MCF 10A (cell line): ENCODE data around the gene SACM1L. TPM values are rescaled to one million over a fixed set of nuclear protein-coding genes. Genes with fewer than 3 reads are reported as not detected.

ENCODE experiments used
- BruUV-seq: library from RNA; stranded (reverse); fragments of 400-500 nt; replicated peaks from 2 replicates; lab custom pipeline; 2021; lab: Mats Ljungman, UMichigan
- CTCF ChIA-PET: fragments of 300-600 bp; sonication (Branson Sonifier 250); formaldehyde crosslinking; extraction: SDS; loops from one replicate; lab custom pipeline; 2021; ENCODE audit warnings: antibody characterized with exemption, inconsistent platforms; lab: Yijun Ruan, JAX
- POLR2A ChIA-PET: fragments of 300-600, 350-650 bp; sonication (Branson Sonifier 250); formaldehyde crosslinking; extraction: SDS; loops from one replicate; lab custom pipeline; 2020; ENCODE audit warnings: antibody characterized with exemption, inconsistent platforms; lab: Yijun Ruan, JAX
- DNase-seq: peaks from one replicate; pipeline ENCODE4 v3.0.0-alpha.2; 2018; ENCODE audit not compliant: unreplicated experiment
- H3K27ac Mint-ChIP-seq: one replicate; pipeline ENCODE4 v1.8.0; 2022; ENCODE audit warnings: mild to moderate bottlenecking, low read depth, mixed read lengths; ENCODE audit not compliant: unreplicated experiment
- H3K27me3 Mint-ChIP-seq: one replicate; pipeline ENCODE4 v1.8.0; 2022; ENCODE audit warnings: mixed read lengths; ENCODE audit not compliant: insufficient read depth, unreplicated experiment
- H3K36me3 Mint-ChIP-seq: one replicate; pipeline ENCODE4 v1.8.0; 2022; ENCODE audit warnings: mild to moderate bottlenecking, moderate library complexity, mixed read lengths; ENCODE audit not compliant: insufficient read depth, unreplicated experiment
- H3K4me1 Mint-ChIP-seq: one replicate; pipeline ENCODE4 v1.8.0; 2022; ENCODE audit warnings: mixed read lengths; ENCODE audit not compliant: insufficient read depth, unreplicated experiment
- H3K4me3 Mint-ChIP-seq: one replicate; pipeline ENCODE4 v1.8.0; 2022; ENCODE audit warnings: mild to moderate bottlenecking, moderate library complexity, mixed read lengths; ENCODE audit not compliant: unreplicated experiment
- H3K9me3 Mint-ChIP-seq: one replicate; pipeline ENCODE4 v1.8.0; 2022; ENCODE audit warnings: mixed read lengths; ENCODE audit not compliant: unreplicated experiment
- intact Hi-C: fragments of 100-400 bp; cut with micrococcal nuclease; formaldehyde crosslinking; loops from 2 replicates; pipeline ENCODE4 v1.14.1; 2022
- total RNA-seq: library from RNA; stranded (reverse); gene quantifications from 2 replicates; pipeline ENCODE4 v1.2.3, GENCODE V29; 2022
- TF ChIP-seq, protein P1 (sequence below): fragments of 200-600 bp; IDR thresholded peaks from one replicate; pipeline ENCODE4 v1.8.0; 2022; ENCODE audit warnings: antibody characterized with exemption, mild to moderate bottlenecking; ENCODE audit not compliant: unreplicated experiment

SACM1L gene
- total RNA-seq, 1 experiment from 2014 or later = 39.3 TPM

DNA sequence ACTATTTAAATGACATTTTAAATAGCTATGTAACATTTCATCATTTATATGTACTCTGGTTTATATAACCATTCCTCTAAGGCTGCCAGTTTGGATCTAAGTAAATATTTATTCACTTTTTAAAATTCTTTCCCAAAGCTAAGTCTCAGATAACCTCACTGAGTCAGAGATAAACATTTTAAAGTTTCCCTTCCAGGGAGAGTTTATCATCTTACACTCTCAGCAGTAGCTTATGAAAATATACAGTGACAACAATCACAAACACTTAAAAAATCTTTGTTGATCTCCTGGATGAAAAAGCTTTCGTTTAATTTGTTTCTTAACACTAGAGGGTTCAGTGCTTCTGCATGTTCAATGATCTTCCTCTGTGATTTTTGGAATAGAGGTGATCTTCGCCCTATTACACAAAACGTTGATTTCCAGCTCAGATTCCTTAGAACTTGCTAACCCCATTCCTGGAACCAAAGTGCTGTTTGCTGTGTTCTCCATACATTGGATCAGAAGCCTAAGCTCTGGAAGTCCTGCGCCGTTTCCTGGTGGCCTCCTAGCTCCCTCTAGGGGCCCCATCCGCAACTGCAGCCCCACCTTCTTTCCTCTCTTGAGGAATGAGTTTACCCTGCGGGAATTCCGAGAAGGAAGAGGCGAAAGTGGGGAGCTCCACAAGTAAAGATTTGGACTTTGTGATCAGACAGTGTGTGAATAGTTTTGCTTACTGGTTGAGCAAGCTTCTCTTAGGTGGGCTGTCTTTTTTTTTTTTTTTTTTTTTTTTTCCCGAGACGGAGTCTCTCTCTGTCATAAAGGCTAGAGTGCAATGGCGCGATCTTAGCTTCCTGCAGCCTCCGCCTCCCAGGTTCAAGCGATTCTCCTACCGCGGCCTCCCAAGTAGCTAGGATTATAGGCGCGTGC lies 29.3 kb upstream of the SACM1L start:
- Mint-ChIP-seq H3K27ac (no peak overlapping the region), H3K36me3 (peaks cover 7% of the 10 kb centered on the region), H3K4me3 (no peak overlapping the region), H3K9me3 (no peaks in the 10 kb centered on the region), H3K27me3 (no peaks in the 10 kb centered on the region), H3K4me1 (peaks cover 6% of the 10 kb centered on the region)
- ChIA-PET POLR2A (interaction anchor here (0.8 to 1.8 kb wide), 4 partner anchors 11 to 153 kb away, joined by 3 to 17 read pairs (median 4); partner anchors contain the start of gene SACM1L), CTCF (interaction anchor here (0.5 to 3.3 kb wide), 50 partner anchors 9 to 718 kb away, joined by 3 to 57 read pairs (median 4); partner anchors contain the start of genes LIMD1 and SACM1L)
- DNase-seq = peak; percentile 75
- no TSS peak for BruUV-seq
- intact Hi-C loops = loop anchor here (5.0 kb wide), 1 partner anchor 133 kb away; no protein-coding TSS in a partner anchor
- TF ChIP-seq, protein P1, sequence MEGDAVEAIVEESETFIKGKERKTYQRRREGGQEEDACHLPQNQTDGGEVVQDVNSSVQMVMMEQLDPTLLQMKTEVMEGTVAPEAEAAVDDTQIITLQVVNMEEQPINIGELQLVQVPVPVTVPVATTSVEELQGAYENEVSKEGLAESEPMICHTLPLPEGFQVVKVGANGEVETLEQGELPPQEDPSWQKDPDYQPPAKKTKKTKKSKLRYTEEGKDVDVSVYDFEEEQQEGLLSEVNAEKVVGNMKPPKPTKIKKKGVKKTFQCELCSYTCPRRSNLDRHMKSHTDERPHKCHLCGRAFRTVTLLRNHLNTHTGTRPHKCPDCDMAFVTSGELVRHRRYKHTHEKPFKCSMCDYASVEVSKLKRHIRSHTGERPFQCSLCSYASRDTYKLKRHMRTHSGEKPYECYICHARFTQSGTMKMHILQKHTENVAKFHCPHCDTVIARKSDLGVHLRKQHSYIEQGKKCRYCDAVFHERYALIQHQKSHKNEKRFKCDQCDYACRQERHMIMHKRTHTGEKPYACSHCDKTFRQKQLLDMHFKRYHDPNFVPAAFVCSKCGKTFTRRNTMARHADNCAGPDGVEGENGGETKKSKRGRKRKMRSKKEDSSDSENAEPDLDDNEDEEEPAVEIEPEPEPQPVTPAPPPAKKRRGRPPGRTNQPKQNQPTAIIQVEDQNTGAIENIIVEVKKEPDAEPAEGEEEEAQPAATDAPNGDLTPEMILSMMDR = peak; percentile 84

GRCh38 chr3:45660567-45660901 lies 28.7 kb upstream of the SACM1L start:
- DNase-seq = no peak
- H3K4me1 Mint-ChIP-seq = peaks cover 6% of the 10 kb centered on the region
- H3K9me3 Mint-ChIP-seq = no peaks in the 10 kb centered on the region
- ChIA-PET CTCF (interaction anchor here (0.6 to 3.3 kb wide), 32 partner anchors 8 to 624 kb away, joined by 3 to 57 read pairs (median 7); partner anchors contain the start of genes LIMD1 and SACM1L), POLR2A (interaction anchor here (0.8 to 1.8 kb wide), 3 partner anchors 10 to 68 kb away, joined by 3 to 17 read pairs (median 3); partner anchors contain the start of gene SACM1L)
- no TSS peak for BruUV-seq
- intact Hi-C loops = no loop called here
- TF ChIP-seq, protein P1 = no peak
- no peak overlapping the region for H3K27ac Mint-ChIP-seq
- H3K27me3 Mint-ChIP-seq = no peaks in the 10 kb centered on the region
- peaks cover 7% of the 10 kb centered on the region for H3K36me3 Mint-ChIP-seq
- no peak overlapping the region for H3K4me3 Mint-ChIP-seq

- intact Hi-C loops = no loop called here
- Mint-ChIP-seq H3K27me3 (no peaks in the 10 kb centered on the region), H3K36me3 (peaks cover 5% of the 10 kb centered on the region), H3K4me3 (no peak overlapping the region), H3K27ac (peak overlapping the region; percentile 50), H3K4me1 (peaks cover 22% of the 10 kb centered on the region), H3K9me3 (no peaks in the 10 kb centered on the region)
- BruUV-seq = no TSS peak
- TF ChIP-seq, protein P1 = no peak
- POLR2A ChIA-PET = interaction anchor here (0.6 kb wide), 1 partner anchor 153 kb away, joined by 3 read pairs; no protein-coding TSS in a partner anchor
- CTCF ChIA-PET = interaction anchor here (0.7 kb wide), 1 partner anchor 152 kb away, joined by 3 read pairs; no protein-coding TSS in a partner anchor
- DNase-seq = no peak
Observed at GRCh38 chr3:45664578-45664977, 24.6 kb upstream of the SACM1L start.

DNA sequence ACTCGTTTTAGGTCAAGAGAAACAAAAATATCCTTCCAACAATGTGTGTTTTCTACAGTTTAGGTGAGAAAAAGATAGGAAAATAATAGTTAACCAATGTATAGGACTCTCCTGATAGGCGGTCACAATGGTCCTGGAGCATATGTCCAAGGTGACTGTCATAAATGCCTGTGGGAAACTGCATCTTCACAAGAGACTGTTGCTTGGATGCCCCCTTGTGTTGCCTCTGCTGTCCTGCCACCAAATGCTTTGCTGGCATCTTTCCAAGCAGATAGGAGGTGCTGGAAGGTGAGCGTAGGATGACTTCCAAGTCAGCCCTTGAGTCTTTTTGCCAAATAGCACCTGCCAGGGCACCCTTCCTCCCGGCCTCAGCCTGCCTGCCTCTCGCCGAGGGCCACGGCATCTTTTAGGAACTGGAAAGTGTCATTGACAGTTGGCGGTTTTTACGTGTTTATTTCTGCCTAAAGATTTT lies 24.1 kb upstream of the SACM1L start:
- no TSS peak for BruUV-seq
- H3K4me3 Mint-ChIP-seq = no peak overlapping the region
- ChIA-PET CTCF (interaction anchor here (0.6 to 0.7 kb wide), 3 partner anchors 35 to 224 kb away, joined by 3 read pairs; no protein-coding TSS in a partner anchor), POLR2A (interaction anchor here (0.6 kb wide), 1 partner anchor 153 kb away, joined by 3 read pairs; no protein-coding TSS in a partner anchor)
- peak; percentile 81 for DNase-seq
- H3K4me1 Mint-ChIP-seq = peaks cover 22% of the 10 kb centered on the region
- peaks cover 10% of the 10 kb centered on the region for H3K36me3 Mint-ChIP-seq
- peak overlapping the region; percentile 50 for H3K27ac Mint-ChIP-seq
- intact Hi-C loops = no loop called here
- TF ChIP-seq, protein P1 = peak; percentile 39
- no peaks in the 10 kb centered on the region for H3K27me3 Mint-ChIP-seq
- H3K9me3 Mint-ChIP-seq = no peaks in the 10 kb centered on the region
